ENCODE results near the gene SCTR.

The SCTR gene

DNA sequence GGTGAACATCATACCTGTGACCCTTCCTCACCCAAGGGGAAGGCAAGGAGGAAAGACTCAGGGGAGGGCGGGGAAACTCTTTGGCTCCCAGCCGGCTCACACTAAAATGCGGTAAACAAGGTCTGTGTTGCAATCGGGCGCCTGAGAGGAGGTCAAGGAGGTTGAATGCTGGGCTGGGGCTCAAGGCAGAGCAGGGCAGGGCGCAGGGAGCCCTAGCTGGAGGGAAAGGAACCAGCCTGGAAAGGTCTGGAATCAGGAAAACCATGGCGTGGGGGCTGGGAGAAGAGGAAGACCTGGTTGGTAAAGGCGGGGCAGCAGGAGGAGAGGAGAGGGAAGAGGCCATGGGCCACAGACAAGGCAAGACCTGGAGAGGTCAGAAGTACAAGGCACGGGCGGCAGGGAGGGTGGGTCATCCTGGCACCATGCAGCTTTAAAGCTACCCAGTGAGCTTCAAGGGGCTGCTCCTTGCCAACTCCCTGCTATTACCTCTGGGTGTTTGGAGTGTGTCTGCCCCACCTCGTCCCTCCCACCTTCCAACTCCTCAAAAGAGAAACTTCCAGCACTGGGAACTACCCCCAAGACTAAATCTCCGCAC lies 97.4 kb downstream of the SCTR start:
- no peak overlapping the region for H3K27ac ChIP-seq
- TF ChIP-seq, protein P1, sequence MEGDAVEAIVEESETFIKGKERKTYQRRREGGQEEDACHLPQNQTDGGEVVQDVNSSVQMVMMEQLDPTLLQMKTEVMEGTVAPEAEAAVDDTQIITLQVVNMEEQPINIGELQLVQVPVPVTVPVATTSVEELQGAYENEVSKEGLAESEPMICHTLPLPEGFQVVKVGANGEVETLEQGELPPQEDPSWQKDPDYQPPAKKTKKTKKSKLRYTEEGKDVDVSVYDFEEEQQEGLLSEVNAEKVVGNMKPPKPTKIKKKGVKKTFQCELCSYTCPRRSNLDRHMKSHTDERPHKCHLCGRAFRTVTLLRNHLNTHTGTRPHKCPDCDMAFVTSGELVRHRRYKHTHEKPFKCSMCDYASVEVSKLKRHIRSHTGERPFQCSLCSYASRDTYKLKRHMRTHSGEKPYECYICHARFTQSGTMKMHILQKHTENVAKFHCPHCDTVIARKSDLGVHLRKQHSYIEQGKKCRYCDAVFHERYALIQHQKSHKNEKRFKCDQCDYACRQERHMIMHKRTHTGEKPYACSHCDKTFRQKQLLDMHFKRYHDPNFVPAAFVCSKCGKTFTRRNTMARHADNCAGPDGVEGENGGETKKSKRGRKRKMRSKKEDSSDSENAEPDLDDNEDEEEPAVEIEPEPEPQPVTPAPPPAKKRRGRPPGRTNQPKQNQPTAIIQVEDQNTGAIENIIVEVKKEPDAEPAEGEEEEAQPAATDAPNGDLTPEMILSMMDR (conservative IDR thresholded peaks at IDR 0.05) = no peak

DNA sequence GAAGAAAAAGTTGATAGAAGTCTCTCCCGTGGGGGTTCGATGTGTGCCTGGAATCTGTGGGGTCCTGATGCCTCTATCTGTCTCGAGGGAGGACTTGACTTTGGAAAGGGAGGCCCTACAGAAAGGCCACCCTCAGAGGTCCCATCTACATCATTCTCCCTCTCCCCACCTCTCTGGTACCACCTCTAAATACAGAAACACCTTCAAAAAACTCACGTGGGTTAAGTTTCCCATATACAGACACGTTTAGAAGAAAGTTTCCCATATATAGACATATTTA lies 97.9 kb downstream of the SCTR start:
- H3K27ac ChIP-seq = no peak overlapping the region
- TF ChIP-seq, protein P1 (conservative IDR thresholded peaks at IDR 0.05) = no peak

DNA sequence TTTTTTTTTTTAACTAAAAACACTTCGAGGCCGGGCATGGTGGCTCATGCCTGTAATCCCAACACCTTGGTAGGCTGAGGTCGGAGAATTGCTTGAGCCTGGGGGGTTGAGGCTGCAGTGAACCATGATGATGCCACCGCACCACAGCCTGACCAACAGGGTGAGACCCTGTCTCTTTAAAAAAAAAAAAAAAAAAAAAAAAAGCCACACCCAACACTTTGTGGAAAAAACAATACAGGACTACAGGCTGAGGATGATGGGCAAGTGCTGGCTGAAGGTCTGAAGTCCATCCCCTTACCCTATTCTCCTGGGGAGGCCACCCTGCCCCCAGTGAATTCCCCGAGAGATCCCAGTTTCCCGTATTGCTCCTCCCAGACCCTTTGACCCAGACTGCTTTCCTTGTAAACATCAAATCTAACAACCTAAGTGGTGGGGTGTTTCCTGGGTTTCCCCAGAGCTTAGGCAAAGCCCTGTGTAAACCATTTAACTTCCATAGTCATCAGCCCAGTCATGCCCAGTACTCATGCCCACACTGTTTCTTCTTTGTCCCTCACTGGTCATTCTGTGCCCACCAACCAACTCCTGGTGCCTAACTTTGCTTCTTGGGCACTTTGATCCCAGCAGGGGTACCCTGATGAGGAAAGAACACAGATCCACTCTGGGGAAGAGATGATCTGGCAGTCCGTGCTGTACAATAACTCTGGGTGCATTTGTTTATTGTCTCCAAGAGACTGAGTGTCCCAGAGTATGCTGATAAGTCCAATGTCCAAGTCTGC lies 98.5 kb downstream of the SCTR start:
- H3K27ac ChIP-seq = no peak overlapping the region
- TF ChIP-seq, protein P1 (conservative IDR thresholded peaks at IDR 0.05) = no peak

DNA sequence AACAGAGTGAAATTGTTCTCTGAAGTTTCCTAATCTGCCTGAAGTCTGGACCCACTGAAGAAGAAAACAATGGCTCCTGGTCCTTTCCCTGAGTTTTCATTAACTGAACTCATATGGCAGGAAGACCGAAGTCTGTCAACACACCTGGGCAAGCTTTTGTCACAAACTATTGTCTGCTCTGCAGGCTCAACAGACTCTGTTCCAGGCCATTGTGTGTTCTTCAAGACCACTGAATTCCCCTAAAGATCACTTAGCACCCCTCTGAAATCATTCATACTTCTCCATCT lies 99.2 kb downstream of the SCTR start:
- H3K27ac ChIP-seq = no peak overlapping the region
- TF ChIP-seq, protein P1 (conservative IDR thresholded peaks at IDR 0.05) = no peak

DNA sequence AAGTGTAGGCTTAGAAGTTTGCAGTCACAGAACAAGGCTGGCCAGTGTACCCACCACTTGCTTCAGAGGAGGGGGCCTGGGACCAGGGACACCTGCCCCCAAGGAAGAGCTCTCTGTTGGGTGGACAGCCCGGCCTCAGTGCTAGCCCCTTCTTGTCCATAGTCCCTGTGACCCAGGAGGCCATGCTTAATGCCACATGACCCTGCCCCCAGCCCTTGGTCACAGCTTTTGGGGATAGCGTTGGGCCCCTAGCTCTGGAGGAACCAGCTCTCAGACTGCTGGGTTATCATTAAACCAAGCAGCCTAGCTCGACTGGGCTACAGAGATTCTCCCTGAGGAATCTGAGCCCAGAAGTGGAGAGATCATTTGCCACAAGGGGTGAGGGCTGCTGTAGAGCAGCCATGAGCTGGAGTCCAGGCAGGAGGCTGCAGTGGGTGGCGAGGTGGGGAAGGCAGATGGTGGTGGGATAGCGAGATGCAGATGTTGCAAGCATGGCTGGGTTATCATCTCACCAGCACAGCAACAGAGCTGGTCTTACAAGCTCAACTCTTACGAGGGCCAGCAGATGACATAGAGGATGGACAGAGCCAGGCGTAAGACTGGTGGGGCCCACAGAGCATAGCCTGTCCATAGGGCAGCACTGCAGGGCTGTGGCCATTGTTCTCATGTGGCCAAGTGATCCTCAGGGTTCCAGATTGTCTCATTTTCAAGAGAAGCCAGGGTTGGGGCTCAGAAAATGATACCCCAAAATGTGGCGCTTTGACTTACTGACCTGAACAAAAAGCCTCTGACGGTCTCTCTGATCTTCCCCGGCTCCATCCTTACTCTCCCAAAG lies 99.8 kb downstream of the SCTR start:
- TF ChIP-seq, protein P1 (conservative IDR thresholded peaks at IDR 0.05) = no peak
- no peak overlapping the region for H3K27ac ChIP-seq

DNA sequence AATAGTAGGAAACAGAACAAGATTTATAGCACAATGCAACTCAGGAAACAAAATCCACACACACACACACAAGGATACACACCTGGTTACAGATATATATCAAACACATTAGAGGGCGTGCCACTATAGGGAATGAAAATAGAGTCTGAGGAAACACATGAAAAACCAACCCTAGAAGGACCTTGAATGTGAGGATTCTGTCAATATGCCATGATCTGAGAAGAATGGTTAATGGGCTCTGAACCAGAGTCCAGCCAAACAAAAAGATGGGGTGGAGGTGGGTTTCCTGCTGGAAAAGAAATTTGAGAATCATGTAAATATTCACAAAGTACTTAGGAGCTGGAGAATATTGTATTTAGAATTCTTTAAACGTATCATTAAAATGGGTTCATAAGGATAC lies 100.5 kb downstream of the SCTR start:
- no peak overlapping the region for H3K27ac ChIP-seq
- TF ChIP-seq, protein P1 (conservative IDR thresholded peaks at IDR 0.05) = no peak

DNA sequence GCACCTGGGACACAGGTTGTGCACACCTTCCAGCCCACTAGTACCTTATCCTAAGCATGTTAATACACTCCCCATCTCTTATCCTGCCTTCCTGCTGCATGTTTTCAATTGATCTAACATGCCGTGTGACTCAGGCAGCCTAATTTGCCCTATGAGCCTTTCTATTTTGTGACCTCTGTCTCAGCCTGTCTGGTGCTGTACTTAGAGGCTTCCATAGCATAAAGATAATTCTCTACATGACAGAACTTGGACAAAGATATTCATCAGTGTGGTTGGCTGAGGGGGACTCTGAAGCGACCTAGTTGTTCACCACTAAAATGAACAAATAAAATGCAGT lies 101.2 kb downstream of the SCTR start:
- TF ChIP-seq, protein P1 (conservative IDR thresholded peaks at IDR 0.05) = no peak
- no peak overlapping the region for H3K27ac ChIP-seq

All from VCaP (cell line).